A549 (cell line): ENCODE results near the gene TACC2. TPM values are rescaled to one million over a fixed set of nuclear protein-coding genes. Genes with fewer than 3 reads are reported as not detected.
A peak's percentile ranks its signal among the peaks of the same experiment; 100 is the strongest.

Source experiments
- ATAC-seq, 2 experiments: fragments of 200-7000 bp in 1 of 2; fragments of >200 bp in 1 of 2; cut with Nextera tagmentation in 1 of 2; cut with Tn5 transposase in 1 of 2; 3 replicates each; pipeline versions ENCODE4 v1.8.0 to v1.9.1; 2018 to 2020; ENCODE audit warnings: mild to moderate bottlenecking in 1 of 2, moderate library complexity in 1 of 2
- CTCF ChIA-PET: fragments of 300-600 bp; sonication (Branson Sonifier 250); formaldehyde crosslinking; extraction: SDS; loops from one replicate; lab custom pipeline; 2021; ENCODE audit warnings: antibody characterized with exemption, inconsistent platforms; lab: Yijun Ruan, JAX
- POLR2A ChIA-PET: fragments of 350-600 bp; formaldehyde crosslinking; extraction: SDS; loops from one replicate; lab custom pipeline; 2021; ENCODE audit warnings: antibody characterized with exemption, inconsistent platforms; lab: Yijun Ruan, JAX
- DNase-seq, 2 experiments: peaks; one replicate each; pipeline versions ENCODE4 v3.0.0 to v3.0.0-alpha.2; 2011 to 2016; ENCODE audit warnings: low read depth in 1 of 2, low spot score in 1 of 2
- FAIRE-seq: peaks from 2 replicates; lab custom pipeline; 2011; peaks lifted over from hg19 to GRCh38; lab: Jason Lieb, UNC
- H3K27ac ChIP-seq, 2 experiments: fragments of >200 bp; sonication (Bioruptor Twin); formaldehyde crosslinking; 3 replicates each; pipeline ENCODE4 v1.5.1; 2016 to 2017
- H3K4me1 ChIP-seq: fragments of >200 bp; sonication (Bioruptor Twin); formaldehyde crosslinking; 3 replicates; pipeline ENCODE4 v1.6.1; 2016
- H3K4me2 ChIP-seq: fragments of >200 bp; sonication (Bioruptor Twin); formaldehyde crosslinking; 3 replicates; pipeline ENCODE4 v1.6.1; 2016
- H3K4me3 ChIP-seq: fragments of >200 bp; sonication (Bioruptor Twin); formaldehyde crosslinking; 3 replicates; pipeline ENCODE4 v1.5.1; 2016
- H3K9me3 ChIP-seq: fragments of >200 bp; sonication (Bioruptor Twin); formaldehyde crosslinking; 3 replicates; pipeline ENCODE4 v1.6.1; 2016
- CBX2 ChIP-seq: fragments of 200-600 bp; sonication (generic); IDR thresholded peaks from 2 replicates; pipeline ENCODE4 v1.6.1; 2016; ENCODE audit warnings: low read depth, mild to moderate bottlenecking, borderline replicate concordance
- CHD4 ChIP-seq: fragments of 200-600 bp; sonication (generic); IDR thresholded peaks from 2 replicates; pipeline ENCODE4 v1.6.1; 2016; ENCODE audit warnings: antibody characterized with exemption, mild to moderate bottlenecking, borderline replicate concordance
- EHF ChIP-seq: fragments of 250-450 bp; sonication (Bioruptor Pico); IDR thresholded peaks from 2 replicates; pipeline ENCODE4 v1.5.0; 2020; ENCODE audit warnings: mild to moderate bottlenecking
- EHMT2 ChIP-seq: fragments of 200-600 bp; sonication (generic); IDR thresholded peaks from 2 replicates; pipeline ENCODE4 v1.6.1; 2016; ENCODE audit warnings: antibody characterized with exemption, low read depth, mild to moderate bottlenecking, moderate library complexity
- EP300 ChIP-seq, 2 experiments: fragments of >200 bp; sonication (Bioruptor Twin); formaldehyde crosslinking; IDR thresholded peaks; 2 replicates in 1 of 2; 3 replicates in 1 of 2; pipeline ENCODE4 v1.6.1; 2016 to 2017
- HEYL ChIP-seq: fragments of 250-450 bp; sonication (Bioruptor Pico); IDR thresholded peaks from 2 replicates; pipeline ENCODE4 v1.8.0; 2021; ENCODE audit warnings: mild to moderate bottlenecking, moderate library complexity
- HOXB5 ChIP-seq: fragments of 250-450 bp; sonication (Bioruptor Pico); IDR thresholded peaks from 2 replicates; pipeline ENCODE4 v1.5.0; 2020; ENCODE audit warnings: mild to moderate bottlenecking, moderate library complexity
- KDM1A ChIP-seq: fragments of 200-600 bp; sonication (generic); IDR thresholded peaks from 2 replicates; pipeline ENCODE4 v1.6.1; 2016; ENCODE audit warnings: low read depth, mild to moderate bottlenecking
- KDM5A ChIP-seq: fragments of 200-600 bp; sonication (generic); IDR thresholded peaks from 2 replicates; pipeline ENCODE4 v1.6.1; 2016; ENCODE audit warnings: antibody characterized with exemption, mild to moderate bottlenecking
- MAZ ChIP-seq: fragments of 150-350 bp; IDR thresholded peaks from 2 replicates; pipeline ENCODE4 v1.6.1; 2014; ENCODE audit warnings: antibody characterized with exemption, low read depth, low read length, borderline replicate concordance
- NFE2L2 ChIP-seq: fragments of 150-350 bp; conservative IDR thresholded peaks from 2 replicates; pipeline ENCODE4 v1.6.1; 2014; ENCODE audit warnings: low read length
- PHF8 ChIP-seq: fragments of 200-600 bp; sonication (generic); IDR thresholded peaks from 2 replicates; pipeline ENCODE4 v1.6.1; 2016; ENCODE audit warnings: low read depth, mild to moderate bottlenecking, antibody characterized with exemption, moderate library complexity, borderline replicate concordance
- POLR2A ChIP-seq: IDR thresholded peaks from 2 replicates; pipeline ENCODE4 v1.6.1; 2012; ENCODE audit warnings: mild to moderate bottlenecking, low read length
- POLR2AphosphoS2 ChIP-seq: conservative IDR thresholded peaks from 2 replicates; pipeline ENCODE4 v1.6.1; 2012; ENCODE audit warnings: low read length, improper control_type of control experiment, inconsistent platforms
- RCOR1 ChIP-seq: fragments of 150-350 bp; IDR thresholded peaks from 2 replicates; pipeline ENCODE4 v1.6.1; 2014; ENCODE audit warnings: antibody characterized with exemption, low read length, low read depth
- RFX5 ChIP-seq: fragments of 450-650 bp; IDR thresholded peaks from 2 replicates; pipeline ENCODE4 v1.7.1; 2014; ENCODE audit warnings: antibody characterized with exemption, mild to moderate bottlenecking, moderate library complexity
- SMC3 ChIP-seq: fragments of >200 bp; sonication (Bioruptor Twin); formaldehyde crosslinking; IDR thresholded peaks from 3 replicates; pipeline ENCODE4 v1.6.1; 2018; ENCODE audit warnings: inconsistent platforms
- SREBF2 ChIP-seq: fragments of 450-650 bp; IDR thresholded peaks from 2 replicates; pipeline ENCODE4 v1.6.1; 2014; ENCODE audit warnings: mild to moderate bottlenecking, moderate library complexity
- TFCP2L1 ChIP-seq: fragments of 250-450 bp; sonication (Bioruptor Pico); IDR thresholded peaks from 2 replicates; pipeline ENCODE4 v1.5.0; 2021; ENCODE audit warnings: mild to moderate bottlenecking
- ZFP36 ChIP-seq: fragments of 450-650 bp; IDR thresholded peaks from 2 replicates; pipeline ENCODE4 v1.6.1; 2014; ENCODE audit warnings: borderline replicate concordance; ENCODE audit not compliant: partially characterized antibody
- ZNF302 ChIP-seq: fragments of 250-450 bp; sonication (Bioruptor Pico); IDR thresholded peaks from 2 replicates; pipeline ENCODE4 v1.9.0; 2021; ENCODE audit warnings: inconsistent platforms, mild to moderate bottlenecking, moderate library complexity
- WGBS: methylation state at CpG from one replicate; pipeline ENCODE4 v1.1.6; 2017; ENCODE audit errors: missing lambda C conversion rate; 5-methylcytosine and 5-hydroxymethylcytosine counted together
- polyA plus RNA-seq, 4 experiments: library from polyadenylated mRNA; depleted of rRNA in 3 of 4; stranded (reverse); fragments of >200 nt; fragmentation: RNase III in 1 of 4; extraction: RNeasy Plus Mini Kit Qiagen cat#74134 plus additional on column Dnase treatment in 1 of 4; gene quantifications; 2 replicates in 3 of 4; 3 replicates in 1 of 4; pipeline ENCODE4 v1.2.3, GENCODE V29; 2011 to 2017
- TF ChIP-seq, protein P1 (sequence below): IDR thresholded peaks from 2 replicates; pipeline ENCODE4 v1.6.1; 2012
- TF ChIP-seq, protein P2 (sequence below): fragments of 450-650 bp; IDR thresholded peaks from 2 replicates; pipeline ENCODE4 v1.6.1; 2014; ENCODE audit warnings: antibody characterized with exemption
- TF ChIP-seq, protein P3 (sequence below): fragments of 250-450 bp; sonication (Bioruptor Pico); IDR thresholded peaks from 2 replicates; pipeline ENCODE4 v1.5.0; 2020; ENCODE audit warnings: low read depth, mild to moderate bottlenecking, moderate library complexity

Gene TACC2
- polyA plus RNA-seq, 2 of the 4 experiments (the other 2 are of a cell fraction), result 83.3 to 128 TPM

DNA sequence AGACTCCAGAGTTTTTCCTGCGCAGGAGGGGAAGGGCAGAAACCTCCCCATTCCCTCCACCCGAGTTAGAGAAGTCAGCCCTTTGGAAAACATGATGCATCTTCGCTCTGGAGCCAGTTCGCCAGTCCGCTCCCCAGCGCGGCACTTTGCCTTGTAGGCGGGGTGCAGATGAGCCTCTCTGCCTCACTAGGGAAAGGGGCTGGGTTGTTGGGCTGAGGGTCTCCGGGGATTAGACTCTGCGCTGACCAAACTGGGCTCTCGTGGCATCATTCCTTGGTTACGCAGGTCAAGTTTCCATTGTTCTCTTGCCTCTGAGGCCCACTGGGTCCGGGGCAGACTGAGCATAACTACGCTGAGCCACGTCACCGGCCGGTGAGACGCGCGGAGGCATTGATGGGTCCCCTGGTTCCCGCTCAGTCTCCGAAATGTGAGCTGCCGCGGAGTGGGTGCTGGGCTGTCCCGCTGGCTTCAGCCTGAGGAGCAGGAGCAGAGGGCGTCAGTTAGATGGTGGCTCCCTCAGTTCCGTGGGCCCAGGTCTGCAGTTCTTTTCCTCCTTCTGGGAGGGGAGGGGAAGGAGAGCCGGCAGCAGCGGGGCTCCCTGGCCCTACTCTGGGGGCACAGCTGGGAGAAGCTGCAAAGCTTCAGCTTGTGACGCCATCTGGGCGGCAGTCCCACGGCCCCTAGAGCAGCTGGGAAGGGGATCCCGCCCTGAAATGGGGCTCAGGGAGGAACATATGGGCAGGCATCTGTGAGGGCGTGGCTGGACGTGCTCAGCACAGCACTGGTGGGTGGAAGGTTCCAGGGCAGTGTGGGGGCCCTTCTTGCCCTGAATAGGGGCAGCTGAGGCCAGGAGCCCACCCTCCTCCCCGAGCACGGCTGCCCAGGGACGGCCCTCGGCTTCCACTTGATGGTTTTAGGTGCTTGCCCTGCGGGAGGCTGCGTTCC lies 160.9 kb downstream of the TACC2 start:
- no peak overlapping the region for H3K4me3 ChIP-seq
- no peak for ATAC-seq
- ChIA-PET CTCF (no interaction called here), POLR2A (no interaction called here)
- H3K4me1 ChIP-seq, result peaks cover 22% of the 10 kb centered on the region
- H3K9me3 ChIP-seq, result peaks cover 5% of the 10 kb centered on the region; the same call in 2 of the 3 replicates
- peak overlapping the region in 1 of 2 experiments; percentile 50; a peak in 3 of 6 replicates for H3K27ac ChIP-seq
- TF ChIP-seq KDM1A (no peak), NFE2L2 (no peak), EP300 (IDR thresholded peaks at IDR 0.05) (no peak), EHF (CRISPR knock-in tag) (no peak), HOXB5 (CRISPR knock-in tag) (no peak)
- 97% methylated on average over 25 of the region's 41 CpGs for WGBS
- DNase-seq, result no peak
- H3K4me2 ChIP-seq, result no peak overlapping the region
- FAIRE-seq, result no peak

DNA sequence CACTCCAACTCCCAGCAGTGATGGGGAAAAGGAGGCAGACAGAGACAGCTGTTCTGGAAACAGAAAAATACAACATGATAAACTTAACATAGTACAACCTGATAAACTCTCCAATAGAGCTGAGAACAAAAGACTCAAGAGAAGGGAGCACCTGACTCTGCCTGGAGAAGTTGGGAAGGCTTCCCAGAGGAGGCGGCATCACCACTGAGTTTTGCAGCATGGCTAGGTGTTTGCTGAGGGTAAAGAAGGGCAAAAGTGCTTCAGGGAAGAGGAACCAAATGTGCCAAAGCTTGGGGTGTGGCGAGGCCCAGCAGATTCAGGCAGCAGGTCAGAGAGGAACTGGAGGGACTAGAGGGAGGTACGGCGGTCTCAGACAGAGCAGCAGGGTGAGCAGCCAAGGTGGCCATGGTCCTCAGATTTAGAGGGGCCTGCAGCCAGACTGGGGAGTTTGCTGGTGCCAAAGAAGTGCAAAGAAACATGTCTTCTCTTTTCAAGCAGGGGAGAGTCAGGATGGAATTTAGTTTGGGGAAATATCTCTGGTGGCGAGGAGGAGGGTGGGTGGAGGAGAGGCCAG lies 162.2 kb downstream of the TACC2 start:
- FAIRE-seq (no peak), DNase-seq (no peak), ATAC-seq (no peak)
- POLR2A ChIA-PET, result no interaction called here
- Histone ChIP-seq H3K27ac (0 out of 6 replicates have a peak overlapping the region, but pooled peaks of 1 of the 2 experiments have one; percentile 1), H3K4me3 (no peak overlapping the region), H3K4me2 (no peak overlapping the region), H3K9me3 (no peaks in the 10 kb centered on the region), H3K4me1 (peaks cover 20% of the 10 kb centered on the region)
- TF ChIP-seq HEYL (CRISPR knock-in tag) (no peak), CBX2 (no peak), RCOR1 (no peak), ZNF302 (CRISPR knock-in tag) (no peak), KDM5A (no peak), ZFP36 (peak; percentile 56), SREBF2 (no peak)
- TF ChIP-seq, protein P1, sequence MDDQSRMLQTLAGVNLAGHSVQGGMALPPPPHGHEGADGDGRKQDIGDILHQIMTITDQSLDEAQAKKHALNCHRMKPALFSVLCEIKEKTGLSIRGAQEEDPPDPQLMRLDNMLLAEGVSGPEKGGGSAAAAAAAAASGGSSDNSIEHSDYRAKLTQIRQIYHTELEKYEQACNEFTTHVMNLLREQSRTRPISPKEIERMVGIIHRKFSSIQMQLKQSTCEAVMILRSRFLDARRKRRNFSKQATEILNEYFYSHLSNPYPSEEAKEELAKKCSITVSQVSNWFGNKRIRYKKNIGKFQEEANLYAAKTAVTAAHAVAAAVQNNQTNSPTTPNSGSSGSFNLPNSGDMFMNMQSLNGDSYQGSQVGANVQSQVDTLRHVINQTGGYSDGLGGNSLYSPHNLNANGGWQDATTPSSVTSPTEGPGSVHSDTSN, result no peak
- 93% methylated on average over 5 of the region's 5 CpGs for WGBS
- CTCF ChIA-PET, result interaction anchor here (1.3 kb wide), 1 partner anchor 116 kb away, joined by 3 read pairs; no protein-coding TSS in a partner anchor

DNA sequence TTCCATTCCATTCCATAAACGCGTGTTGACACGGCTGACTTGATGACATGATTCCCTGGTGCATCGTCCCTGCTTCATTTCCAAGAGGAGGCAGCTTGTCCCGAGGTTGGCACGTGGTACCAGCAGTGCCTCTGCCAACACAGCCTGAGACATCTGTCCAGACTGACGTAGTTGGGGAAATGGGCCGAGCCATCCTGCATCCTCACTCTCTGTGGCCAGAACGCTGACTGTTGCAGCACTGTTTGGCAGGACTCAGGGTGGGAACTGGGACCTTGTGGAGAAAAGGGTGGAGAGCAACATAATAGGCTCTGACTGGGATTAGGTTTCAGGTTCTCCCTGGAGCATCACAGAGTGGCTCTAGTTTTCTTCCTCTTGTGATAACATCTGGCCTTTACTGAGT lies 163.6 kb downstream of the TACC2 start:
- ChIA-PET POLR2A (no interaction called here), CTCF (interaction anchor here (0.8 kb wide), 1 partner anchor 10 kb away, joined by 4 read pairs; no protein-coding TSS in a partner anchor)
- Histone ChIP-seq H3K9me3 (no peaks in the 10 kb centered on the region), H3K4me2 (no peak overlapping the region), H3K4me1 (peaks cover 20% of the 10 kb centered on the region), H3K27ac (no peak overlapping the region), H3K4me3 (no peak overlapping the region)
- WGBS, result 83% methylated on average over 9 of the region's 9 CpGs
- peak; percentile 21 to 27; a peak in 3 of 6 replicates for ATAC-seq
- DNase-seq, result no peak
- TF ChIP-seq, protein P2, sequence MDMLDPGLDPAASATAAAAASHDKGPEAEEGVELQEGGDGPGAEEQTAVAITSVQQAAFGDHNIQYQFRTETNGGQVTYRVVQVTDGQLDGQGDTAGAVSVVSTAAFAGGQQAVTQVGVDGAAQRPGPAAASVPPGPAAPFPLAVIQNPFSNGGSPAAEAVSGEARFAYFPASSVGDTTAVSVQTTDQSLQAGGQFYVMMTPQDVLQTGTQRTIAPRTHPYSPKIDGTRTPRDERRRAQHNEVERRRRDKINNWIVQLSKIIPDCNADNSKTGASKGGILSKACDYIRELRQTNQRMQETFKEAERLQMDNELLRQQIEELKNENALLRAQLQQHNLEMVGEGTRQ, result no peak
- TF ChIP-seq KDM5A (no peak), CBX2 (no peak), EHMT2 (no peak), CHD4 (no peak), EP300 (IDR thresholded peaks at IDR 0.05) (no peak), PHF8 (no peak), ZFP36 (no peak), TFCP2L1 (CRISPR knock-in tag) (no peak), MAZ (no peak), EHF (CRISPR knock-in tag) (no peak), SMC3 (no peak), HEYL (CRISPR knock-in tag) (no peak), POLR2A (no peak), POLR2AphosphoS2 (no peak), RFX5 (no peak)
- TF ChIP-seq, protein P3, sequence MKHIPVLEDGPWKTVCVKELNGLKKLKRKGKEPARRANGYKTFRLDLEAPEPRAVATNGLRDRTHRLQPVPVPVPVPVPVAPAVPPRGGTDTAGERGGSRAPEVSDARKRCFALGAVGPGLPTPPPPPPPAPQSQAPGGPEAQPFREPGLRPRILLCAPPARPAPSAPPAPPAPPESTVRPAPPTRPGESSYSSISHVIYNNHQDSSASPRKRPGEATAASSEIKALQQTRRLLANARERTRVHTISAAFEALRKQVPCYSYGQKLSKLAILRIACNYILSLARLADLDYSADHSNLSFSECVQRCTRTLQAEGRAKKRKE (CRISPR knock-in tag), result no peak
- no peak for FAIRE-seq
